GM15510 (cell line): Measurements from ENCODE around the gene STUB1.

Experiments used
- POLR2A ChIP-seq: IDR thresholded peaks from 3 replicates; pipeline ENCODE4 v1.6.1; 2011; ENCODE audit warnings: borderline replicate concordance; ENCODE audit not compliant: insufficient read length; ENCODE audit errors: extremely low read depth

STUB1 gene

DNA sequence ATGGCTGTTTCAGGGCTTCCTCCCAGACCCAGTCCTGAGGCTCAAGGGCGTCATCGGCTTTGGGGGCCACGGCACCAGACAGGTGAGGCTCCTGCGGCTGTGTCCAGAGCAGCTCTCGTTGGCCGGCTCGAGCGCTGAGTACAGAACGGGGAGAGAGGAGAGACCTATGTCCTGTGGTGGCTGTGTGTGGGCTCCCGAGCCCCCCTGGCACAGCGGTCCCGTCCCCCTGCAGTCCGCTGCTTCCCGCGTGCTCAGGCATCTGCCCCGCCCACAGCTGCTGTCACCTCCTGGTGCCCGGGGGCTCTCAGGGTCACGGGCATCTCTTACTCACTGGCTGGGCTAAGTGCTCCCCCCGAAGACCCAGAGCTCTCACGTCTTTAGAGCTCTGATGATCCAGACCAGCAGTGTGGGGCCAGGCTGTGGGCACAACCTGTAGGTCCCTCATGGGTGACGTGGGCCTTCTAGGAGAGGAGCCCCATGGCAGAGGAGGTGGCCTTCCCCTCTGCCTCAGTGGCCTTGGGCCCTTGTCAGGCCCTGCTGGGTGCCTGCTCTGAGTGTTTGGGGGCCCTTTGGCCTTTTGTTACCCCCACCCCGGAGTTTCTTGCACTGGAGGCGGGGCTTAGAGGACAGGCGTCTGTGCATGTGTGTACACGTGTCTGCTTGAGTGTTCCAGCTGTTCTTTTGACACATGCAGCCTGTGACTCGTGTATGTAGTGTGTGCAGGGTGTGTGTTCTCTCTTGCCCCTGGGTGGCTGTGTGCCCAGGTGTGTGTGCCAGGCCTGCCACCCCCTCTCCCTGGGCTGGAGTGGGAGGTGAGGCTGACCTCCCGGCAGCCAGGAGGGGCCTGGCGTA lies 27.5 kb upstream of the STUB1 start:
- no peak for TF ChIP-seq POLR2A

DNA sequence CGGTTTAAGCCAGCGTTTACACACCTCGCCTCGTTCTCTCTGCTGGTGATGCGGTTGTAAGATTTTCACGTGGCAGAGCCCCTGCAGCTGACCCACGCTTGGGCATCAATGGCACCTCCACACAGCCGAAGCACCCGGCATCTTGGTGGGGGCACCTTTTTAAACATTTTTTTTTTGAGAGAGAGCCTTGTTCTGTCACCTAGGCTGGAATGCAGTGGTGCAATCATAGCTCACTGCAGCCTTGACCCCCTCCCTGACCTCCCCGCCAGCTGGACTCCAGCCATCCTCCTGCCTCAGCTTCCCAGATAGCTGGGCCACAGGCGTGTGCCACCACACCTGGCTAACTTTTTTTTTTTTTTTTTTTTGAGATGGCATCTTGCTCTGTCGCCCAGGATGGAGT lies 26.2 kb upstream of the STUB1 start:
- TF ChIP-seq POLR2A = no peak

DNA sequence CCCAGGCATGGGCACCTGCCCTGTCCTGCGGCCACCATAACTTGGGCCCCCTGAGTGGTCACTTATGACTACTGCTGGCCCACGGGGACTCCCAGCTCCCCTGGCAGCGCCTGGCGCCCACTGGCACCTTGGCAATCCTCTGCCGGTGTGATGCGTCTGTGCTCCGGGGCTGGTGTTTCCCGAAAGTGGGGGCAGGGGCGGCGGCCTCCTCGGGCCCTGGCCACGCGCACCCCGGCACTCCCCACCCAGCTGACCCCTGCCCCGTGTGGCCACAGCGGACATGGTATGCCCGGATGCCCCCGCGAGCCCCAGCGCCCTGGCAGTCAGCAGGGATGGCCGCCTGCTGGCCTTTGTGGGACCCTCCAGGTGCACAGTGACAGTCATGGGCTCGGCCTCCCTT lies 22.7 kb upstream of the STUB1 start:
- no peak for TF ChIP-seq POLR2A

DNA sequence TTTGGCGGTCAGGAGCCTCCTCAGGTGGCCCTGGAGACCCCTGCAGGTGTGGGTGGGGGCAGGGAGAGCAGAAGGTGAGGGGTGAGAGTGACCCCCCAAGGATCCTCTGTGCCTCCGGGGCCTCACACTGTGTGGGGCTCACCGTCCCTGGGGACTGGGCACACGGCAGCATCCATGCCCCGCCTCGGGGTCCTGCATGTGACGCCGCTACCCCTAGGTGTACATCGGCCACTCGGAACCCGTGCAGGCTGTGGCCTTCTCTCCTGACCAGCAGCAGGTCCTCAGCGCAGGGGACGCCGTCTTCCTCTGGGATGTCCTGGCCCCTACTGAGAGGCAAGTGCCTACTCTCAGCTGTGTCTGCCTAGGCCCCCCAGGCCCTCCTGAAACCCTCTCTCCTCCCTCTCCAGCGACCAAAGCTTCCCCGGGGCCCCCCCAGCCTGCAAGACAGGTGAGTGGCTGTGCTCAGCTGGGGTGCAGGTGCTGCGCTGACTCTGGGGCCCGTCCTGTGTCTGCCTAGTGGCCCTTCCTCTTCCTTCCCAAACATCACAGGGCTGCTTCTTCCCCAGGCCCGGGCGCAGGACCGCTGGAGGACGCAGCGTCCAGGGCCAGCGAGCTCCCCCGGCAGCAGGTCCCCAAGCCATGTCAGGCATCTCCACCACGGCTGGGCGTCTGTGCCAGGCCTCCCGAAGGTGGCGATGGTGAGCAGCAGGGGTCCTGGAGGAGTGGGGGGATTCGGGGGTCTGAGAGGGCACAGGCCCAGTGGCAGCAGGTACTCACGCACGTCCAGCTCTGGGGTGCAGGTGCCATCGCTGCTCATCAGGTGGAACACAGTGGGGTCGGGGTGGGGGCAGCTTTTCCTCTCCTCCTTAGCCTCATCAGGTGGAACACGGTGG lies 21.3 kb upstream of the STUB1 start:
- TF ChIP-seq POLR2A = no peak

DNA sequence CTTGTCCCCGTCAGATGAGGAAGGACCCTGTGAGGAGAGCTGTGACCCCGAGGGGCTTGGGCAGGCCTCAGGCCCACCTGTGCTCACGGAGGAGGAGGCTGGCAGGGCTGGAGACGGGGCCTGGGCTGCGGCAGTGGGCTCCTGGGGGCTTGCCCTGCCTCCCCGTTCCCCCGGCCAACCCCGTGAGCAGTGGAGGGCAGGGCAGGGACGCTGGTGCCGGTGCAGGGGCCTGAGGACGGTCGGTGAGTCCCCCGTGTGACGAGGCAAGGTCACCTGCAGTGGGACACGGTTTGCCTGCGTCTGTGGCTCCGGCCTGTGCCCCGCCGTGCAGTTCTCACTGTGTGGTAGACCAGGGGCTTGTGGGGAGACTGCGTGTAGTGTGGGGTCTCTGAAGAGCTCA lies 20.6 kb upstream of the STUB1 start:
- TF ChIP-seq POLR2A = no peak

DNA sequence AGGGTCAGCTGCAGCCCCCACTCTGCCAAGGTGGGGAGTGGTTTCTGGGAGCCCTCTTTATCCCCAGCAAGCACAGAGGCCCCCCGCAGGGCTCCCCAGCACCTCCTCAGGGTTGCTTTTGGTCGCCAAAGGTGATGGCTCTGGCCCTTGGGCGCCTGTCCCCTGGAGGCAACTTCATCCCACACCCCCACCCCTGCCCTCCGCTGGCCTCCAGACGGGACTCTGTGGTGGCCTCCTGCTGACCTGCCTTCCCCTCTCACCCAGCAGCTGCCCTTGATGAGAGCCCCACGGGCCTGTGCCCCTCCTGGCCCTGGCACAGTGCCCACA lies 20.1 kb upstream of the STUB1 start:
- no peak for TF ChIP-seq POLR2A

DNA sequence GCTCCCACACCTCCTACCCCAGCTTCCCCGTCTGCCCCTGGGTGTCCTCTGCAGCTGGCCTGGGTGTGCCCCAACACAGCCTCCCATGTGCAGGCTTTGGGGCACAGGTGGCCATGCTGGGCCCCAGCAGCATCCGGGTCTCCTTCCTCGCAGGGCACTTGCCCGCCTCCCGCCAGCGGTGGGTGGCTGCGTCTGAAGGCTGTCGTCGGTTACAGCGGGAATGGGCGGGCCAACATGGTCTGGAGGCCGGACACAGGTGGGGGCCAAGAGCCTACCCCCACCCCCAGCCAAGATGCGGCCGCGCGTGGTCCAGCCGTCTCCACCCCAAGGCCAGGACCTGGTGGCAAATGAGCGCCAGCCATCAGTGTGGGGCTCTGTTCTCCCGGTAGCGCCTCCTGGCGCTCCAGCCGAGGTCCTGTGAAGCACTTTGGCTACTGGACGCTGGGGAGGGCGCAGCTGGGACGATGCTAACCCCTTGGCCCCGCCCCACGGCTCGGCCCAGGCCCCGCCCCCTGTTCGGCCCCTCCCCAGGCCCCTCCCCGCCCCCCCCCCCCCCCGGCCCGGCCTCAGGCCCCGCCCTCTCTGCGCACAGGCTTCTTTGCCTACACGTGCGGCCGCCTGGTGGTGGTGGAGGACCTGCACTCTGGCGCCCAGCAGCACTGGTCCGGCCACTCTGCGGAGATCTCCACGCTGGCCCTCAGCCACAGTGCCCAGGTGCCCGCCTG lies 19.6 kb upstream of the STUB1 start:
- peak; percentile 30 for TF ChIP-seq POLR2A

DNA sequence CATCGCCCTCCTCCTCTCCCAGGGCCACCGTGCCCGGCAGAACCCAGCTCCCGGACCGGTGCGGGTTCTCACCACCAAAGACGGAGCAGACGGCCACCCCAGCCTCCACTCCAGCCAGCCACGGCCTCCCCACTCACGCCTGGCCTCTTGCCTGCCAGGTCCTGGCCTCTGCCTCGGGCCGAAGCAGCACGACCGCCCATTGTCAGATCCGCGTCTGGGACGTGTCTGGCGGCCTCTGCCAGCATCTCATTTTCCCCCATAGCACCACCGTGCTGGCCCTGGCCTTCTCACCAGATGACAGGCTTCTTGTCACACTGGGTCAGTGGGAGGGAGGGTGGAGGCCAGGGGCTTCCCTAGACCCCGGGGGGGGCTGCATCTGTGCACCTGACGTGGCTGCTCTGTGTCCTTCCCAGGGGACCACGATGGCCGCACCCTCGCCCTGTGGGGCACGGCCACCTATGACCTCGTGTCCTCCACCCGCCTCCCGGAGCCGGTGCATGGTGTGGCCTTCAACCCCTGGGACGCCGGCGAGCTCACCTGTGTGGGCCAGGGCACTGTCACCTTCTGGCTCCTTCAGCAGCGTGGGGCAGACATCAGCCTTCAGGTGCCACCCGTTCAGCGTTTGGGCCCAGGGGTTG lies 18.9 kb upstream of the STUB1 start:
- no peak for TF ChIP-seq POLR2A

DNA sequence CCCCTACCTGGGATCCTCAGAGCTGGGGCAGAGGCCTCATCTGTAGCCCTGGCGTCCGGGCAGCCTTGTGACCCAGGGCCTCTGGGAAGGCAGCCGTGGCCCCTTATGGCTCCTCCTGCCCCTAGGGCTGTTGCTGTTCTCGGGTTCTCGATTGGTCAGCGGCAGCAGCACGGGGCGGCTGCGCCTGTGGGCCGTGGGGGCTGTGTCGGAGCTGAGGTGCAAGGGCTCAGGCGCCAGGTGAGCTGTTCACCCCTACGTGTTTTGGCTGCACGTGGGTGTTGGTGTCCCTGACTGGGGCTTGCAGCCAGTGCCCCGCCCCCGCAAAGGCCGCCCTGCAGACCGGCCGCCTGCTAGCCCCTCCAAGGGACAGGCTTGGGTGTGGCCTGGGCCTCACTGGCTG lies 18.1 kb upstream of the STUB1 start:
- no peak for TF ChIP-seq POLR2A

DNA sequence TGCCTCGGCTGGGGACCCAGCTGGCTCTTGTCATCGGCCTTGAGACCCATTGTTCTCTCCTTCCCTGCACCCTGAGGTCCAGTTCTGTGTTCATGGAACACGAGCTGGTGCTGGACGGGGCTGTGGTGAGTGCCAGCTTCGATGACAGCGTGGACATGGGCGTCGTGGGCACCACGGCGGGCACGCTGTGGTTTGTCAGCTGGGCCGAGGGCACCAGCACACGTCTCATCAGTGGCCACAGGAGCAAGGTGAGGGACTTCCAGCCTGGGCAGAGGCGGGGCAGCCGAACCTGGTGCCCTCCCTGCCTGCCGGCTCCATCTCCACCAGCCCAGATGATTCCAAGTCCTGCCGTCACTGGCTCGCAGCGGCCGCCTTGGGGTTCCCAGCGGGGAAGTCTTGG lies 17.6 kb upstream of the STUB1 start:
- no peak for TF ChIP-seq POLR2A

DNA sequence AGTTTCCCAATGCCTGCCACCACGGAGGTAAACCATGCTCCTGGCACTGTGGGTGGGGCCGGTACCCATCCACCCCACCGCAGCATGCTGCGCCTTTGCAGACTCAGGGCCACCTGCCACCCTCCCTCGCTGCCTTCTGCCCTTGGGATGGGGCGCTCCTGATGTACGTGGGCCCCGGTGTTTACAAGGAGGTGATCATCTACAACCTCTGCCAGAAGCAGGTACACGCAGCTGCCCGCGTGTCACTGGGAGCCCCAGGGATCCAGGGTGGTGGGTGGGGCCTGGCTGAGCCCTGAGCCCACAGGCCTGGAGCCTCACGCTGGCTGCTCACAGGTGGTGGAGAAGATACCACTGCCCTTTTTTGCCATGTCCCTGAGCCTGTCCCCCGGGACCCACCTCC lies 13.6 kb upstream of the STUB1 start:
- TF ChIP-seq POLR2A = no peak

DNA sequence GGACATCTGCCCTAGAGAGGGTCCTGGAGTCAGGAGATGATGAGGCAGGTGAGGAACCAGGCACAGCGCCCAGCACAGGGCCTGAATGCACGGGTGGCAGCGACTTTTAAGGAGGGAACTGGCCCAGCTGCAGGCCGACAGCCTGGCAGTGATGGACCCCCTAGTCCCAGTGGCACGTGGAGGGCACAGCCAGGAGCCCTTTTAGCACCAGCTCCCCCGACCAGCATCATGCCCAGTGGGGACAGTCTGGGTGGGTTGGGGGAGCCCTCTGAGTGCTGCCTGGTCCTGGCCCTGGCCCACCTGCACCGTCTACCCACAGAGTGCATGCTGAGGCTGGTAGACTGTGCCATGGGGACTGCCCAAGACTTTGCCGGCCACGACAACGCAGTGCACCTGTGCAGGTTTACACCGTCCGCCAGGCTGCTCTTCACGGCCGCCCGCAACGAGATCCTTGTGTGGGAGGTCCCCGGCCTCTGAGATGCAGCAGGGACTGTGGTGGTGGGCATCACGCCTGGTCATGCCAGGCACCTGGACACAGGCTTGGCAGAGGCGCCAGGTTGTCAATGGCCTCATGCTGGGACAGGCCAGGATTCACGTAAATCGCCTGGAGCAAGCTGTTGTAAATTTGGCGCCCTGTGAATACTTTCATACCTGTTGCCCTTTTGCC lies 13.0 kb upstream of the STUB1 start:
- no peak for TF ChIP-seq POLR2A

DNA sequence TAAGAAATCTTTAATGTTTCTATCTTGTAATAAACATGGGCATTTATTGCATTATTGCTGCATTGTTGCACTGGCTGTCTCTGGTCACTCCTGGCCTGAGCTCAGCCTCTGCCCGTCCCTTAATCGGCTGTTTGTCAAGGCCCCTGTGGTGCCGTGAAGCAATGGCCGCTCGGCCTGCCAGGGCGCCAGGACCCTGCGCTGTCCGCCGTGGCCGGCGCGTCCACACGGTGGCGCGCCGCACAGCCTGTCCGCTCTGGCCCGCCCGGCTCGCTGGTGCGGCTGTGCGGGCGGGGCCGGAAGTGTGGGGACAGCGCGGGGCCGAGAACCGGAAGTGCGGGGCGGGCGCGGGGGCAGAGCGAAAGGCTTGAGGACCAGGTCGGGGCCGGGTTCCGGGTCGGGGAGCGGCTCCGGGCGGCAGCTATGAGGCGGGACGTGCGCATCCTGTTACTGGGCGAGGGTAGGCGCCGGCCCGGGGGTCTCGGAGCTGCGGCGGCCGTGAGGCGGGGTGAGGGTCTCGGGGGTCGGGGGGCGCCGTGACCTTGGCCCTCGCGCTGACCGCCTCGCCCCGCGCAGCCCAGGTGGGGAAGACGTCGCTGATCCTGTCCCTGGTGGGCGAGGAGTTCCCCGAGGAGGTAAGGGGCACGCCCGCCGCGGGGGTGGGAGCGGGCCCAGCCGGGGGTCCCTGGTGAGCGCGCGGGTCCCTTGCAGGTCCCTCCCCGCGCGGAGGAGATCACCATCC lies 12.3 kb upstream of the STUB1 start, which contains the start of gene RHOT2:
RHOT2 (plus strand) TSS at position 353 of the 739 bp plus-strand sequence; CDS start at position 421, 68 bp downstream.
- peak; percentile 95 for TF ChIP-seq POLR2A
